OCI-LY3 (cell line): ENCODE measurements around the gene AQP12A.

ENCODE experiments used
- EZH2phosphoT487 ChIP-seq: fragments of 200-600 bp; shearing (Covaris generic); IDR thresholded peaks from 2 replicates; pipeline ENCODE4 v1.6.1; 2018; ENCODE audit warnings: antibody characterized with exemption, mixed run types, low read depth
- TF ChIP-seq, protein P1 (sequence below): fragments of 200-600, 300-600 bp; sonication (generic); IDR thresholded peaks from 2 replicates; pipeline ENCODE4 v1.5.1; 2014; ENCODE audit warnings: antibody characterized with exemption, low read length, low read depth

DNA sequence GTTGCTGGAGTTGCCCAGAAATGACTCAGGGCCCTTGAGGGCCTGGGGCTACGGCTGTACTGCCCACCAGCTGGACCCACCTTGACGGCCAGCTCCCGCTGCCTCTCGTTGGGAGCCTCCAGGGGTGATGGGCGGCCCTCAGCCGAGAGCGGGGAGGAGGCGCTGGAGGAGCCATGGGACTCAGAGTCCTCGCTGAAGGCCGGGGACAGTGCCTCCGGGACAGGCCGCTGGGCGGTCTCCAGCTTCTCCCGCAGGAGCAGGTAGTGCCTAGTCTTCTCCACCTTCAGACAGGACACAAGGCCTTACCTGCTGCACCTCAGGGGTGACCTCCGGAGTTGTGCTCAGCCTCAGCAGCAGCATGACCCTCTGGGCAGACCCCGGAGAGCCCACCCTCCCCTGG lies 30.7 kb downstream of the AQP12A start:
- TF ChIP-seq, protein P1, sequence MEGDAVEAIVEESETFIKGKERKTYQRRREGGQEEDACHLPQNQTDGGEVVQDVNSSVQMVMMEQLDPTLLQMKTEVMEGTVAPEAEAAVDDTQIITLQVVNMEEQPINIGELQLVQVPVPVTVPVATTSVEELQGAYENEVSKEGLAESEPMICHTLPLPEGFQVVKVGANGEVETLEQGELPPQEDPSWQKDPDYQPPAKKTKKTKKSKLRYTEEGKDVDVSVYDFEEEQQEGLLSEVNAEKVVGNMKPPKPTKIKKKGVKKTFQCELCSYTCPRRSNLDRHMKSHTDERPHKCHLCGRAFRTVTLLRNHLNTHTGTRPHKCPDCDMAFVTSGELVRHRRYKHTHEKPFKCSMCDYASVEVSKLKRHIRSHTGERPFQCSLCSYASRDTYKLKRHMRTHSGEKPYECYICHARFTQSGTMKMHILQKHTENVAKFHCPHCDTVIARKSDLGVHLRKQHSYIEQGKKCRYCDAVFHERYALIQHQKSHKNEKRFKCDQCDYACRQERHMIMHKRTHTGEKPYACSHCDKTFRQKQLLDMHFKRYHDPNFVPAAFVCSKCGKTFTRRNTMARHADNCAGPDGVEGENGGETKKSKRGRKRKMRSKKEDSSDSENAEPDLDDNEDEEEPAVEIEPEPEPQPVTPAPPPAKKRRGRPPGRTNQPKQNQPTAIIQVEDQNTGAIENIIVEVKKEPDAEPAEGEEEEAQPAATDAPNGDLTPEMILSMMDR = no peak
- no peak for TF ChIP-seq EZH2phosphoT487
